ENCODE measurements around the gene KLKB1.

DNA sequence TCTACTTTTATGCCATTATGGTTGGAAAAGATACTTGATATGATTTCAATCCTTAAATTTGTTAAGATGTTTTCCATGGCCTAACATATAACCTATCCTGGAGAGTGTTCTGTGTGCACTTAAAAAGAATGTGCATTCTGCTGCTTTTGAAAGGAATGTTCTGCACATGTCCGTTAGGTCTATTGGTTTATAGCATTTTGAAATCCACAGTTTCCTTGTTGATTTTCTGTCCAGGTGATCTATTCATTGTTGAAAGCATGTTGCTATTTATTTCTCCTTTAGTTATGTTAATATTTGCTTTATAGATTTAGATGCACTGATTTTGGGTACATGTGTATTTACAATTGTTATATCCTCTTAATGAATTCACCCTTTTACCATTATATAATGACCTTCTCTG is 5.7 kb upstream of the KLKB1 start:
- TF ChIP-seq, protein P1, sequence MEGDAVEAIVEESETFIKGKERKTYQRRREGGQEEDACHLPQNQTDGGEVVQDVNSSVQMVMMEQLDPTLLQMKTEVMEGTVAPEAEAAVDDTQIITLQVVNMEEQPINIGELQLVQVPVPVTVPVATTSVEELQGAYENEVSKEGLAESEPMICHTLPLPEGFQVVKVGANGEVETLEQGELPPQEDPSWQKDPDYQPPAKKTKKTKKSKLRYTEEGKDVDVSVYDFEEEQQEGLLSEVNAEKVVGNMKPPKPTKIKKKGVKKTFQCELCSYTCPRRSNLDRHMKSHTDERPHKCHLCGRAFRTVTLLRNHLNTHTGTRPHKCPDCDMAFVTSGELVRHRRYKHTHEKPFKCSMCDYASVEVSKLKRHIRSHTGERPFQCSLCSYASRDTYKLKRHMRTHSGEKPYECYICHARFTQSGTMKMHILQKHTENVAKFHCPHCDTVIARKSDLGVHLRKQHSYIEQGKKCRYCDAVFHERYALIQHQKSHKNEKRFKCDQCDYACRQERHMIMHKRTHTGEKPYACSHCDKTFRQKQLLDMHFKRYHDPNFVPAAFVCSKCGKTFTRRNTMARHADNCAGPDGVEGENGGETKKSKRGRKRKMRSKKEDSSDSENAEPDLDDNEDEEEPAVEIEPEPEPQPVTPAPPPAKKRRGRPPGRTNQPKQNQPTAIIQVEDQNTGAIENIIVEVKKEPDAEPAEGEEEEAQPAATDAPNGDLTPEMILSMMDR (IDR thresholded peaks at IDR 0.05): no peak
- TF ChIP-seq POLR2A (IDR thresholded peaks at IDR 0.05): no peak
- no peak for TF ChIP-seq EP300 (IDR thresholded peaks at IDR 0.05)
